H9 (cell line): ENCODE results near the gene KATNB1. TPM values are rescaled to one million over a fixed set of nuclear protein-coding genes. Genes with fewer than 3 reads are reported as not detected.
A peak's percentile ranks its signal among the peaks of the same experiment; 100 is the strongest.

Experiments used
- DNase-seq: peaks from one replicate; pipeline ENCODE4 v3.0.0-alpha.2; 2017
- H2AFZ ChIP-seq: one replicate; pipeline ENCODE4 v1.6.1; 2013; ENCODE audit warnings: mild to moderate bottlenecking, low read length, control low read depth, moderate library complexity
- H2AK5ac ChIP-seq: 2 replicates; pipeline ENCODE4 v1.6.1; 2013; ENCODE audit warnings: low read length, control low read depth, mixed read lengths; ENCODE audit not compliant: insufficient read length
- H2BK120ac ChIP-seq: one replicate; pipeline ENCODE4 v1.6.1; 2013; ENCODE audit warnings: low read depth, mild to moderate bottlenecking, low read length, control low read depth, inconsistent platforms; ENCODE audit not compliant: poor library complexity, severe bottlenecking
- H2BK12ac ChIP-seq: 2 replicates; pipeline ENCODE4 v1.6.1; 2013; ENCODE audit warnings: low read length, control low read depth, mixed read lengths, low read depth; ENCODE audit not compliant: insufficient read length
- H2BK15ac ChIP-seq: 2 replicates; pipeline ENCODE4 v1.6.1; 2013; ENCODE audit warnings: low read depth, low read length, control low read depth
- H2BK20ac ChIP-seq: one replicate; pipeline ENCODE4 v1.6.1; 2013; ENCODE audit warnings: low read depth, mild to moderate bottlenecking, low read length, control low read depth, inconsistent platforms; ENCODE audit not compliant: poor library complexity, severe bottlenecking
- H2BK5ac ChIP-seq: 2 replicates; pipeline ENCODE4 v1.6.1; 2013; ENCODE audit warnings: low read length, control low read depth, mixed read lengths; ENCODE audit not compliant: insufficient read length
- H3K14ac ChIP-seq: 2 replicates; pipeline ENCODE4 v1.6.1; 2013; ENCODE audit warnings: low read length, control low read depth; ENCODE audit not compliant: insufficient read depth
- H3K18ac ChIP-seq: 2 replicates; pipeline ENCODE4 v1.6.1; 2013; ENCODE audit warnings: low read depth, mild to moderate bottlenecking, mixed read lengths, low read length, control low read depth; ENCODE audit not compliant: insufficient read length
- H3K23ac ChIP-seq: 2 replicates; pipeline ENCODE4 v1.6.1; 2013; ENCODE audit warnings: low read length, control low read depth, mixed read lengths, low read depth; ENCODE audit not compliant: insufficient read length
- H3K23me2 ChIP-seq: 2 replicates; pipeline ENCODE4 v1.6.1; 2013; ENCODE audit warnings: low read depth, mild to moderate bottlenecking, mixed read lengths, low read length, control low read depth; ENCODE audit not compliant: insufficient read length, poor library complexity, severe bottlenecking
- H3K27ac ChIP-seq: 2 replicates; pipeline ENCODE4 v1.5.1; 2013; ENCODE audit warnings: low read length, control low read depth, mixed read lengths, low read depth; ENCODE audit not compliant: insufficient read length
- H3K27me3 ChIP-seq: 2 replicates; pipeline ENCODE4 v1.6.1; 2013; ENCODE audit warnings: low read length, control low read depth, inconsistent platforms; ENCODE audit not compliant: insufficient read depth
- H3K4ac ChIP-seq: 2 replicates; pipeline ENCODE4 v1.6.1; 2013; ENCODE audit warnings: low read depth, mild to moderate bottlenecking, control low read depth, inconsistent platforms, low read length, moderate library complexity
- H3K4me1 ChIP-seq: 2 replicates; pipeline ENCODE4 v1.6.1; 2013; ENCODE audit warnings: low read length, control low read depth, inconsistent platforms; ENCODE audit not compliant: insufficient read depth
- H3K4me2 ChIP-seq: 2 replicates; pipeline ENCODE4 v1.6.1; 2013; ENCODE audit warnings: low read length, control low read depth, mixed read lengths; ENCODE audit not compliant: insufficient read length, insufficient read depth
- H3K56ac ChIP-seq: 2 replicates; pipeline ENCODE4 v1.6.1; 2013; ENCODE audit warnings: low read depth, mild to moderate bottlenecking, mixed read lengths, low read length, control low read depth; ENCODE audit not compliant: insufficient read length
- H3K79me1 ChIP-seq: 2 replicates; pipeline ENCODE4 v1.6.1; 2013; ENCODE audit warnings: low read depth, mild to moderate bottlenecking, moderate library complexity, low read length, control low read depth, inconsistent platforms; ENCODE audit not compliant: insufficient read depth, poor library complexity, severe bottlenecking
- H3K79me2 ChIP-seq: 2 replicates; pipeline ENCODE4 v1.6.1; 2013; ENCODE audit warnings: low read length, control low read depth, inconsistent platforms; ENCODE audit not compliant: insufficient read depth
- H3K9ac ChIP-seq: 2 replicates; pipeline ENCODE4 v1.6.1; 2013; ENCODE audit warnings: low read length, control low read depth, mixed read lengths; ENCODE audit not compliant: insufficient read length; ENCODE audit errors: extremely low read depth
- H3K9me3 ChIP-seq: one replicate; pipeline ENCODE4 v1.6.1; 2013; ENCODE audit warnings: low read depth, low read length, inconsistent platforms; ENCODE audit not compliant: control insufficient read depth
- H3T11ph ChIP-seq: one replicate; pipeline ENCODE4 v1.6.1; 2013; ENCODE audit warnings: mild to moderate bottlenecking, low read length, control low read depth, inconsistent platforms
- H4K20me1 ChIP-seq: one replicate; pipeline ENCODE4 v1.6.1; 2013; ENCODE audit not compliant: control insufficient read depth, insufficient read length, insufficient read depth
- H4K5ac ChIP-seq: 2 replicates; pipeline ENCODE4 v1.6.1; 2013; ENCODE audit warnings: low read depth, mild to moderate bottlenecking, mixed read lengths, low read length, control low read depth; ENCODE audit not compliant: insufficient read length
- H4K8ac ChIP-seq: replicated peaks from 2 replicates; pipeline ENCODE4 v1.6.1; 2013; ENCODE audit warnings: low read length, control low read depth, mixed read lengths, low read depth; ENCODE audit not compliant: insufficient read length
- H4K91ac ChIP-seq: 2 replicates; pipeline ENCODE4 v1.6.1; 2013; ENCODE audit warnings: low read depth, mild to moderate bottlenecking, moderate library complexity, mixed read lengths, low read length, control low read depth; ENCODE audit not compliant: insufficient read length
- H3K27ac Mint-ChIP-seq, 3 experiments: 2 replicates in 2 of 3; 3 replicates in 1 of 3; pipeline ENCODE4 v1.8.0; 2020 to 2021; ENCODE audit warnings: mixed read lengths in 3 of 3, mild to moderate bottlenecking in 1 of 3, moderate library complexity in 1 of 3
- H3K27me3 Mint-ChIP-seq: 2 replicates; pipeline ENCODE4 v1.8.0; 2021; ENCODE audit warnings: low read depth, mild to moderate bottlenecking, moderate library complexity, mixed read lengths
- H3K36me3 Mint-ChIP-seq, 3 experiments: 2 replicates in 2 of 3; 3 replicates in 1 of 3; pipeline ENCODE4 v1.8.0; 2020 to 2021; ENCODE audit warnings: low read depth in 3 of 3, mixed read lengths in 3 of 3; ENCODE audit not compliant: insufficient read depth in 1 of 3
- H3K4me1 Mint-ChIP-seq, 2 experiments: 2 replicates each; pipeline ENCODE4 v1.8.0; 2020; ENCODE audit warnings: mixed read lengths in 2 of 2
- H3K4me3 Mint-ChIP-seq, 2 experiments: 2 replicates in 1 of 2; 3 replicates in 1 of 2; pipeline ENCODE4 v1.8.0; 2020 to 2021; ENCODE audit warnings: mild to moderate bottlenecking in 2 of 2, mixed read lengths in 2 of 2, moderate library complexity in 1 of 2
- H3K9me3 Mint-ChIP-seq, 2 experiments: 2 replicates in 1 of 2; 3 replicates in 1 of 2; pipeline ENCODE4 v1.8.0; 2020; ENCODE audit warnings: mild to moderate bottlenecking in 2 of 2, mixed read lengths in 2 of 2, moderate library complexity in 1 of 2
- CTCF ChIP-seq: fragments of 200-600 bp; sonication (generic); conservative IDR thresholded peaks from 3 replicates; pipeline ENCODE4 v1.8.0; 2021; ENCODE audit warnings: antibody characterized with exemption, mild to moderate bottlenecking
- WGBS: extraction: QIAGEN DNeasy Blood & Tissue Kit; methylation state at CpG from one replicate; pipeline ENCODE4 v1.1.7; 2013; ENCODE audit warnings: missing lambda C conversion rate, low lambda C conversion rate, mixed read lengths; ENCODE audit not compliant: insufficient read length; ENCODE audit errors: extremely low coverage; 5-methylcytosine and 5-hydroxymethylcytosine counted together
- total RNA-seq: library from RNA; stranded (reverse); gene quantifications from 2 replicates; pipeline ENCODE4 v1.2.1, GENCODE V29; 2021

The KATNB1 gene
- total RNA-seq, 1 experiment from 2014 or later: 29.9 TPM

DNA sequence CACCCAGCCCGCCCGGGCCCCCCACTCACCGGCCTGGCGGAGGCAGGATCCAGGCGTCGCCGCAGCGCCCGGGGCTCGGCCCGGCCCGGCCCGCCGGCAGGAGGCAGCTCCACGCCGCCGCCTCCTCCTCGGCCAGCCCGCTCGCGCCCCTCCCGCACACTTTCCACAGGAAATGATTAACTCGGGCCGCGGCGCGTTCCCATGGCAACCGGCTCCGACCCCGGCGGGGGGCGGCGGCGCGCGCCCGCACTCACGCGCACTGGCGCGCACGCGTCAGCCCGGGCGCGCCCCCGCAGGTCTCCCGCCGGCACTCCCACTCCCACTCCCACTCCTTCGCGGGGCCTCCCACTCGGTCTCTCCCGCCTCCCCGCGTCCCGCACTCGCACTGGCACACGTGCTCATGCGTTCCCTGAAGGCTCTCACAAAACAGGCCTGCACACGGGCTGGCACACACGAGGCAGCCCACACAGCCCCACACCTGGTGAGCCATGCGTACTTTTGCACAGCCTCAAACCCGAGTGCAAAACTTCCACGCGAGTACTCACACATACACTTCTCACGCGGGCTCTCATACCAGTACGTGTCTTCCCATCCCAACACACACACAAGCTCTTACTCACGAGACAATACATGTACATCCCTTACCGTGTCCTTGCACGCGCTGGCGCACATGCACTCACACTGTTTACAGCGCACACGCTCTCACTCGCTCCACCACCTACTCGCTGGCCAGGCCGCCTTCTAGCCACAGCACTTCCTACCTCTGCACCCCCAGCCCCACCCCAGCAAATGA, 67.0 kb downstream of the KATNB1 start, which contains the start of gene KIFC3:
Gene KIFC3 (minus strand): TSS at position 151 of the 793 bp plus-strand sequence. CDS start 4,248 bp downstream, outside the sequence.
- H3K4ac ChIP-seq: no peak within 1 kb of the TSS
- H2BK12ac ChIP-seq: no peak within 1 kb of the TSS
- no peak for DNase-seq
- H3K79me1 ChIP-seq: no peaks in the 10 kb centered on the region
- H3K9me3 ChIP-seq: no peaks in the 10 kb centered on the region
- peak within 1 kb of the TSS; percentile 1 for H4K5ac ChIP-seq
- no peak within 1 kb of the TSS for H4K91ac ChIP-seq
- H2BK120ac ChIP-seq: no peak within 1 kb of the TSS
- Mint-ChIP-seq H3K27ac (peak within 1 kb of the TSS in 1 of 3 experiments; percentile 46; a peak in 3 of 7 replicates), H3K36me3 (no peaks in the 10 kb centered on the region), H3K27me3 (peaks cover 44% of the 10 kb centered on the region), H3K9me3 (no peaks in the 10 kb centered on the region; a peak in 1 of 5 replicates), H3K4me3 (peak within 1 kb of the TSS; percentile 86 to 94), H3K4me1 (peaks cover 45 to 48% of the 10 kb centered on the region in 2 experiments)
- H2BK20ac ChIP-seq: no peak within 1 kb of the TSS
- no peak within 1 kb of the TSS for H2BK15ac ChIP-seq
- no peak within 1 kb of the TSS for H2AFZ ChIP-seq
- no peak within 1 kb of the TSS for H4K8ac ChIP-seq
- H3K18ac ChIP-seq: no peak within 1 kb of the TSS
- H3K56ac ChIP-seq: no peak within 1 kb of the TSS
- H2BK5ac ChIP-seq: no peak within 1 kb of the TSS
- peak within 1 kb of the TSS; percentile 42 for H3K4me2 ChIP-seq
- H3K9ac ChIP-seq: no peak within 1 kb of the TSS
- peaks cover 15% of the 10 kb centered on the region; the same call in 1 of the 2 replicates for H3K4me1 ChIP-seq
- no peaks in the 10 kb centered on the region for H4K20me1 ChIP-seq
- H3K27ac ChIP-seq: no peak within 1 kb of the TSS
- no peak within 1 kb of the TSS for H2AK5ac ChIP-seq
- peak within 1 kb of the TSS; percentile 25; the same call in 1 of the 2 replicates for H3K14ac ChIP-seq
- no peaks in the 10 kb centered on the region; the same call in 1 of the 2 replicates for H3K27me3 ChIP-seq
- H3K23ac ChIP-seq: no peak within 1 kb of the TSS
- no peak within 1 kb of the TSS for H3T11ph ChIP-seq
- no CpG with 5 or more reads among the region's 78 CpGs for WGBS
- peaks cover 4% of the 10 kb centered on the region for H3K23me2 ChIP-seq
- H3K79me2 ChIP-seq: no peaks in the 10 kb centered on the region
- no peak for TF ChIP-seq CTCF
